Measurements from ENCODE around the gene NAB2.
A peak's percentile ranks its signal among the peaks of the same experiment; 100 is the strongest.

DNA sequence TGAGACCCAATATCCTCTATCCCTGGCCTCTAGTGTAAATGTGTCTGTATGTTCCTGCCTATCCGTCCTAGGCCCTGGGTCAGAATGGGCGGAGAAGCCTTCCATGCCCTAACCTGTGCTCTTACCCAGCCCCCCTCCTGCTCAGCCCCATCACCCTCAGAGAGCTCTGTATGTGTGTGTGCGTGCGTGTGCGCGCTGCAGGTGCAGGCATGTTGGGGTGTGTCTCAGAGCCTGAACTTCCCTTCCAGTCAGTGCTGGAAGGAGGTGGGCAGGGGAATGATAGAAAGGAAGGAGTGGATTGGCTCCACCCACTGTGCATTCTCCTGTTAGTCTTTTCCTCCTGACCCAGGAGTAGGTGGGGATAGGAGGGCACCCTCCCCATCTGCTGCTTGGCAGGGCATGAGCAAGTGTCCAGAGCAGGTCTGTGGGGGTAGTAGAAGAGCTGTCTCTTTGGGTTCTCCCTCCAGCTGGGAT, 7.2 kb downstream of the NAB2 start:
- TF ChIP-seq, protein P1, sequence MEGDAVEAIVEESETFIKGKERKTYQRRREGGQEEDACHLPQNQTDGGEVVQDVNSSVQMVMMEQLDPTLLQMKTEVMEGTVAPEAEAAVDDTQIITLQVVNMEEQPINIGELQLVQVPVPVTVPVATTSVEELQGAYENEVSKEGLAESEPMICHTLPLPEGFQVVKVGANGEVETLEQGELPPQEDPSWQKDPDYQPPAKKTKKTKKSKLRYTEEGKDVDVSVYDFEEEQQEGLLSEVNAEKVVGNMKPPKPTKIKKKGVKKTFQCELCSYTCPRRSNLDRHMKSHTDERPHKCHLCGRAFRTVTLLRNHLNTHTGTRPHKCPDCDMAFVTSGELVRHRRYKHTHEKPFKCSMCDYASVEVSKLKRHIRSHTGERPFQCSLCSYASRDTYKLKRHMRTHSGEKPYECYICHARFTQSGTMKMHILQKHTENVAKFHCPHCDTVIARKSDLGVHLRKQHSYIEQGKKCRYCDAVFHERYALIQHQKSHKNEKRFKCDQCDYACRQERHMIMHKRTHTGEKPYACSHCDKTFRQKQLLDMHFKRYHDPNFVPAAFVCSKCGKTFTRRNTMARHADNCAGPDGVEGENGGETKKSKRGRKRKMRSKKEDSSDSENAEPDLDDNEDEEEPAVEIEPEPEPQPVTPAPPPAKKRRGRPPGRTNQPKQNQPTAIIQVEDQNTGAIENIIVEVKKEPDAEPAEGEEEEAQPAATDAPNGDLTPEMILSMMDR (IDR thresholded peaks at IDR 0.05 in 8 of 11, conservative IDR thresholded peaks at IDR 0.05 in 3 of 11) = no peak
- peak; percentile 52 to 68 (median 59) for TF ChIP-seq POLR2AphosphoS5 (IDR thresholded peaks at IDR 0.05)
- no peak for TF ChIP-seq POLR2A (IDR thresholded peaks at IDR 0.05)

Data from spleen (tissue), 7 donors.